ENCODE results near the gene ROS1. TPM values are rescaled to one million over a fixed set of nuclear protein-coding genes. Genes with fewer than 3 reads are reported as not detected.

Gene ROS1
- total and polyA plus RNA-seq, 10 of the 15 experiments (the other 5 are each of a cell fraction or from before 2014, with no cell fraction given) = under 0.01 to 0.07 (median 0.03) TPM; not detected in 5

DNA sequence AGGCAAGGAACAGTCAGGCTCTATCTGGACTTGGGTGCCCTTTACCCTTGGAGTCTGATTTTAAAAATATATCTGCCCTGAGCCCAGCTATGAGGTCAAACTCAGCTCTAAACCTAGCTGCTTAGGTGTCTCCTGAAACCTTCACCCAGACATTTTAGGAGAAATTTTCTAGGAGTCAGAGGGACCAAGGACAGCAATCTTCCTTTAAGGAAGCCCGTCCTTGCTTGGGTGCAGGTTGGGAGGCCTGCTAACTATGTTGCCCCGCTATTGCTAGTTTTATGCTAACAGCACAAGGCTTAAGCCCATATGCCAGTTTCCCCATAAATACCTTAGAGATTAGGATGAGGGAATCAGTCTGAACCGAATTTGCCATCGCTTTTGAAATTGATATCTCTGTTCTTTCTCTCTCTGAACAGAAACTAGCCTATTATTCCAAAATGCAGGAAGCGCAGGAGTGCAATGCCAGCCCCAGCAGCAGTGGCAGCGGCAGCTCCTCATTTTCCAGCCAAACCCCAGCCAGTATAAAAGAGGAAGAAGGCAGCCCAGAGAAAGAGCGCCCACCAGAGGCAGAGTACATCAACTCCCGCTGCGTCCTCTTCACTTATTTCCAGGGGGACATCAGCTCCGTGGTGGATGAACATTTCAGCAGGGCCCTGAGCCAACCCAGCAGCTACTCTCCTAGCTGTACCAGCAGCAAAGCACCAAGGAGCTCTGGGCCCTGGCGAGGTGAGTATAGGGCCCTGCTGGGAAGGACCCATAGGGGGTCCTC lies 157.8 kb downstream of the ROS1 start:
- peaks cover 21 to 51% of the 10 kb centered on the region in 2 experiments for H3K27me3 ChIP-seq (replicated peaks in 1 of 2; ENCODE audit: control insufficient read depth in 2 of 2, insufficient read depth in 2 of 2, low read length in 1 of 2)
- H2AFZ ChIP-seq (ENCODE audit: control insufficient read depth, low read depth, low read length) = no peak overlapping the region
- in situ Hi-C loops (cut with MboI) = no loop called here
- peaks cover 3% of the 10 kb centered on the region; the same call in 1 of the 2 replicates for H3K4me1 ChIP-seq (ENCODE audit: control insufficient read depth, insufficient read depth, low read length)
- intact Hi-C loops (cut with micrococcal nuclease; ENCODE audit: unreplicated experiment) = no loop called here
- ChIA-PET RAD21 (ENCODE audit: unreplicated experiment) (interaction anchor here (1.3 kb wide), 1 partner anchor 240 kb away, joined by 3 read pairs; no protein-coding TSS in a partner anchor), CTCF (no interaction called here), POLR2A (no interaction called here), SMC1A (ENCODE audit: uncharacterized antibody, unreplicated experiment) (no interaction called here)
- no peak for FAIRE-seq
- no peak overlapping the region for H3K4me2 ChIP-seq (ENCODE audit: control insufficient read depth, insufficient read depth)
- no peak overlapping the region for H3K27ac ChIP-seq (ENCODE audit: control insufficient read depth, insufficient read depth)
- no peaks in the 10 kb centered on the region for H4K20me1 ChIP-seq (ENCODE audit: control insufficient read depth, insufficient read depth)
- TF ChIP-seq, protein P1, sequence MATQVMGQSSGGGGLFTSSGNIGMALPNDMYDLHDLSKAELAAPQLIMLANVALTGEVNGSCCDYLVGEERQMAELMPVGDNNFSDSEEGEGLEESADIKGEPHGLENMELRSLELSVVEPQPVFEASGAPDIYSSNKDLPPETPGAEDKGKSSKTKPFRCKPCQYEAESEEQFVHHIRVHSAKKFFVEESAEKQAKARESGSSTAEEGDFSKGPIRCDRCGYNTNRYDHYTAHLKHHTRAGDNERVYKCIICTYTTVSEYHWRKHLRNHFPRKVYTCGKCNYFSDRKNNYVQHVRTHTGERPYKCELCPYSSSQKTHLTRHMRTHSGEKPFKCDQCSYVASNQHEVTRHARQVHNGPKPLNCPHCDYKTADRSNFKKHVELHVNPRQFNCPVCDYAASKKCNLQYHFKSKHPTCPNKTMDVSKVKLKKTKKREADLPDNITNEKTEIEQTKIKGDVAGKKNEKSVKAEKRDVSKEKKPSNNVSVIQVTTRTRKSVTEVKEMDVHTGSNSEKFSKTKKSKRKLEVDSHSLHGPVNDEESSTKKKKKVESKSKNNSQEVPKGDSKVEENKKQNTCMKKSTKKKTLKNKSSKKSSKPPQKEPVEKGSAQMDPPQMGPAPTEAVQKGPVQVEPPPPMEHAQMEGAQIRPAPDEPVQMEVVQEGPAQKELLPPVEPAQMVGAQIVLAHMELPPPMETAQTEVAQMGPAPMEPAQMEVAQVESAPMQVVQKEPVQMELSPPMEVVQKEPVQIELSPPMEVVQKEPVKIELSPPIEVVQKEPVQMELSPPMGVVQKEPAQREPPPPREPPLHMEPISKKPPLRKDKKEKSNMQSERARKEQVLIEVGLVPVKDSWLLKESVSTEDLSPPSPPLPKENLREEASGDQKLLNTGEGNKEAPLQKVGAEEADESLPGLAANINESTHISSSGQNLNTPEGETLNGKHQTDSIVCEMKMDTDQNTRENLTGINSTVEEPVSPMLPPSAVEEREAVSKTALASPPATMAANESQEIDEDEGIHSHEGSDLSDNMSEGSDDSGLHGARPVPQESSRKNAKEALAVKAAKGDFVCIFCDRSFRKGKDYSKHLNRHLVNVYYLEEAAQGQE (IDR thresholded peaks at IDR 0.05; ENCODE audit: low read depth, low read length) = no peak
- TF ChIP-seq KDM1A (IDR thresholded peaks at IDR 0.05; ENCODE audit: borderline replicate concordance) = no peak
- no peak for TF ChIP-seq RUNX3 (IDR thresholded peaks at IDR 0.05; ENCODE audit: low read length)
- no peak for TF ChIP-seq BACH1 (IDR thresholded peaks at IDR 0.05; ENCODE audit: borderline replicate concordance)
- no peak for TF ChIP-seq CEBPB (IDR thresholded peaks at IDR 0.05; ENCODE audit: borderline replicate concordance in 1 of 2, low read depth in 2 of 2, low read length in 2 of 2)
- no peak for TF ChIP-seq STAT3 (IDR thresholded peaks at IDR 0.05; ENCODE audit: low read depth, low read length)
- no peak for TF ChIP-seq ZNF24 (IDR thresholded peaks at IDR 0.05)
- TF ChIP-seq, protein P2, sequence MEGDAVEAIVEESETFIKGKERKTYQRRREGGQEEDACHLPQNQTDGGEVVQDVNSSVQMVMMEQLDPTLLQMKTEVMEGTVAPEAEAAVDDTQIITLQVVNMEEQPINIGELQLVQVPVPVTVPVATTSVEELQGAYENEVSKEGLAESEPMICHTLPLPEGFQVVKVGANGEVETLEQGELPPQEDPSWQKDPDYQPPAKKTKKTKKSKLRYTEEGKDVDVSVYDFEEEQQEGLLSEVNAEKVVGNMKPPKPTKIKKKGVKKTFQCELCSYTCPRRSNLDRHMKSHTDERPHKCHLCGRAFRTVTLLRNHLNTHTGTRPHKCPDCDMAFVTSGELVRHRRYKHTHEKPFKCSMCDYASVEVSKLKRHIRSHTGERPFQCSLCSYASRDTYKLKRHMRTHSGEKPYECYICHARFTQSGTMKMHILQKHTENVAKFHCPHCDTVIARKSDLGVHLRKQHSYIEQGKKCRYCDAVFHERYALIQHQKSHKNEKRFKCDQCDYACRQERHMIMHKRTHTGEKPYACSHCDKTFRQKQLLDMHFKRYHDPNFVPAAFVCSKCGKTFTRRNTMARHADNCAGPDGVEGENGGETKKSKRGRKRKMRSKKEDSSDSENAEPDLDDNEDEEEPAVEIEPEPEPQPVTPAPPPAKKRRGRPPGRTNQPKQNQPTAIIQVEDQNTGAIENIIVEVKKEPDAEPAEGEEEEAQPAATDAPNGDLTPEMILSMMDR (IDR thresholded peaks at IDR 0.05 in 2 of 3, conservative IDR thresholded peaks at IDR 0.05 in 1 of 3; ENCODE audit: control insufficient read depth in 2 of 3, extremely low read depth in 1 of 3, insufficient read depth in 1 of 3, low read depth in 3 of 3, low read length in 3 of 3) = no peak; a peak in 1 of 6 replicates
- ATAC-seq = no peak
- H3K9ac ChIP-seq (ENCODE audit: control insufficient read depth, insufficient read depth, low read length) = no peak overlapping the region
- no peaks in the 10 kb centered on the region for H3K36me3 ChIP-seq (ENCODE audit: control insufficient read depth in 2 of 2, insufficient read depth in 2 of 2, low read length in 1 of 2)
- no peak for DNase-seq (ENCODE audit: low read depth, low spot score)
- H3K9me3 ChIP-seq (replicated peaks; ENCODE audit: control insufficient read depth, insufficient read depth, low read length) = no peaks in the 10 kb centered on the region; the same call in 2 of the 3 replicates
- 1% methylated on average over 11 of the region's 11 CpGs for WGBS (ENCODE audit: insufficient coverage, insufficient replicate concordance, low lambda C conversion rate, missing lambda C conversion rate)
- BruUV-seq (replicated peaks) = no TSS peak
- no peaks in the 10 kb centered on the region for H3K79me2 ChIP-seq (ENCODE audit: control insufficient read depth, insufficient read depth, low read length)
- H3K4me3 ChIP-seq = no peak overlapping the region

Measured in GM12878 (cell line).